ENCODE measurements around the gene NUMA1.

- TF ChIP-seq CTCF (IDR thresholded peaks at IDR 0.05): no peak
- TF ChIP-seq POLR2A (IDR thresholded peaks at IDR 0.05): no peak
Observed at GRCh38 chr11:72122607-72123006, 42.3 kb upstream of the NUMA1 start.
